ENCODE measurements around the gene ZNF692. TPM values are rescaled to one million over a fixed set of nuclear protein-coding genes. Genes with fewer than 3 reads are reported as not detected.

Gene ZNF692
- total and polyA plus RNA-seq, 2 of the 13 experiments (the other 11 are each of a cell fraction or from before 2014, with no cell fraction given): 27.3 to 45.8 TPM

DNA sequence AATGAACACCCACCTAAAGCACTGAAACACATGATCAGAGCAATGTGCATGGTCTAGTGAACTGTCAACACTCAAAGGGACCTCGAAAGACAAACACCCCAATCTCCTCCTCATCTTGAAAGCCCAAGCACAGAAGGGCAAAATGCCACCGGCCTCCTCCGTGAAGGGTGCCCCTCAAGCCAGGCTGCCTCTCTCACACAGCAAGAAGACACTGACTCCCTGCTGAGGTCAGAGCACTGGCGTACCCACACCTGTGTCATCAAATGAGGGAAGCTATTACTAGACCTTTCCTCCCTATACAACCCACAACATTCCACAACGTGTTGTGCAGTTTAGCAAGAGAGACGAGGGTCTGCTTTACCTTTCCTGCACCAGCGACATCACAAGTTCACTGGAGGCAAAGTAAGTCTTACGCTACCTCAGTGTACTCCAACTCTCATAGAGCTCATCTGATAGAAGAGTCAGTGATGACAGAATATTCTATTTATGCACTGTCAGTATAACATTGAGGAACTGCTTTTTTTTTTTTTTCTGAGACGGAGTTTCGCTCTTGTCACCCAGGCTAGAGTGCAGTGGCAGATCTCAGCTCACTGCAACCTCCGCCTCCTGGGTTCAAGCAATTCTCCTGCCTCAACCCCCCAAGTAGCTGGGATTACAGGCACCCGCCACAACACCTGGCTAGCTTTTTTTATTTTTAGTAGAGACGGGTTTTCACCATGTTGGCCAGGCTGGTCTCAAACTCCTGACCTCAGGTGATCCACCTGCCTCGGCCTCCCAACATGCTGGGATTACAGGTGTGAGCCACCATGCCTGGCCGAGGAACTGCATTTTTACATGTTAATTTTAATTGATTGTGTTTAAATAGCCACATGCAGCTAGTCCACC, 36.5 kb downstream of the ZNF692 start:
- DNase-seq (ENCODE audit: low spot score): no peak
- ChIA-PET POLR2A (interaction anchor here (0.8 to 1.4 kb wide), 3 partner anchors 16 to 37 kb away, joined by 3 to 4 read pairs (median 3); partner anchors contain the start of genes ZNF672 and ZNF692), CTCF (ENCODE audit: low intra/inter-chr PET ratio, low total read pairs) (no interaction called here)
- H2AFZ ChIP-seq (ENCODE audit: low read length): no peak overlapping the region
- H3K27ac ChIP-seq (ENCODE audit: extremely low read length, insufficient read depth, low read length): no peak overlapping the region
- H3K4me1 ChIP-seq (ENCODE audit: insufficient read depth, low read length): peaks cover 59% of the 10 kb centered on the region
- H4K20me1 ChIP-seq (ENCODE audit: insufficient read depth, low read length): no peaks in the 10 kb centered on the region
- H3K9me3 ChIP-seq (ENCODE audit: low read length): no peaks in the 10 kb centered on the region
- ATAC-seq: no peak
- H3K36me3 ChIP-seq (replicated peaks in 1 of 2; ENCODE audit: control insufficient read depth in 1 of 2, insufficient read depth in 2 of 2, low read length in 2 of 2): peaks cover 3 to 39% of the 10 kb centered on the region in 2 experiments
- no peak overlapping the region; the same call in 1 of the 2 replicates for H3K4me2 ChIP-seq (ENCODE audit: low read depth, low read length)
- in situ Hi-C loops (cut with HindIII; ENCODE audit: extremely low pct_ligation_motif_present, low pct_unique_long_range_greater_than_20kb) (no loop called here), intact Hi-C loops (cut with micrococcal nuclease; ENCODE audit: unreplicated experiment) (no loop called here)
- 96% methylated on average over 12 of the region's 15 CpGs for WGBS (ENCODE audit: low lambda C conversion rate)
- H3K27me3 ChIP-seq (ENCODE audit: control insufficient read depth in 1 of 2, insufficient read depth in 2 of 2, low read length in 2 of 2): no peaks in the 10 kb centered on the region; a peak in 1 of 5 replicates
- no peak overlapping the region for H3K4me3 ChIP-seq (replicated peaks in 1 of 3; ENCODE audit: insufficient read depth in 1 of 3, low read depth in 2 of 3, low read length in 3 of 3)
- BruUV-seq (replicated peaks): no TSS peak
- H3K9ac ChIP-seq (ENCODE audit: insufficient read depth, low read depth, low read length): 0 out of 2 replicates have a peak overlapping the region, but pooled peaks have one; percentile 0
- H3K79me2 ChIP-seq (ENCODE audit: insufficient read depth, low read length): peaks cover 43% of the 10 kb centered on the region
- no peak for FAIRE-seq
- TF ChIP-seq, protein P1, sequence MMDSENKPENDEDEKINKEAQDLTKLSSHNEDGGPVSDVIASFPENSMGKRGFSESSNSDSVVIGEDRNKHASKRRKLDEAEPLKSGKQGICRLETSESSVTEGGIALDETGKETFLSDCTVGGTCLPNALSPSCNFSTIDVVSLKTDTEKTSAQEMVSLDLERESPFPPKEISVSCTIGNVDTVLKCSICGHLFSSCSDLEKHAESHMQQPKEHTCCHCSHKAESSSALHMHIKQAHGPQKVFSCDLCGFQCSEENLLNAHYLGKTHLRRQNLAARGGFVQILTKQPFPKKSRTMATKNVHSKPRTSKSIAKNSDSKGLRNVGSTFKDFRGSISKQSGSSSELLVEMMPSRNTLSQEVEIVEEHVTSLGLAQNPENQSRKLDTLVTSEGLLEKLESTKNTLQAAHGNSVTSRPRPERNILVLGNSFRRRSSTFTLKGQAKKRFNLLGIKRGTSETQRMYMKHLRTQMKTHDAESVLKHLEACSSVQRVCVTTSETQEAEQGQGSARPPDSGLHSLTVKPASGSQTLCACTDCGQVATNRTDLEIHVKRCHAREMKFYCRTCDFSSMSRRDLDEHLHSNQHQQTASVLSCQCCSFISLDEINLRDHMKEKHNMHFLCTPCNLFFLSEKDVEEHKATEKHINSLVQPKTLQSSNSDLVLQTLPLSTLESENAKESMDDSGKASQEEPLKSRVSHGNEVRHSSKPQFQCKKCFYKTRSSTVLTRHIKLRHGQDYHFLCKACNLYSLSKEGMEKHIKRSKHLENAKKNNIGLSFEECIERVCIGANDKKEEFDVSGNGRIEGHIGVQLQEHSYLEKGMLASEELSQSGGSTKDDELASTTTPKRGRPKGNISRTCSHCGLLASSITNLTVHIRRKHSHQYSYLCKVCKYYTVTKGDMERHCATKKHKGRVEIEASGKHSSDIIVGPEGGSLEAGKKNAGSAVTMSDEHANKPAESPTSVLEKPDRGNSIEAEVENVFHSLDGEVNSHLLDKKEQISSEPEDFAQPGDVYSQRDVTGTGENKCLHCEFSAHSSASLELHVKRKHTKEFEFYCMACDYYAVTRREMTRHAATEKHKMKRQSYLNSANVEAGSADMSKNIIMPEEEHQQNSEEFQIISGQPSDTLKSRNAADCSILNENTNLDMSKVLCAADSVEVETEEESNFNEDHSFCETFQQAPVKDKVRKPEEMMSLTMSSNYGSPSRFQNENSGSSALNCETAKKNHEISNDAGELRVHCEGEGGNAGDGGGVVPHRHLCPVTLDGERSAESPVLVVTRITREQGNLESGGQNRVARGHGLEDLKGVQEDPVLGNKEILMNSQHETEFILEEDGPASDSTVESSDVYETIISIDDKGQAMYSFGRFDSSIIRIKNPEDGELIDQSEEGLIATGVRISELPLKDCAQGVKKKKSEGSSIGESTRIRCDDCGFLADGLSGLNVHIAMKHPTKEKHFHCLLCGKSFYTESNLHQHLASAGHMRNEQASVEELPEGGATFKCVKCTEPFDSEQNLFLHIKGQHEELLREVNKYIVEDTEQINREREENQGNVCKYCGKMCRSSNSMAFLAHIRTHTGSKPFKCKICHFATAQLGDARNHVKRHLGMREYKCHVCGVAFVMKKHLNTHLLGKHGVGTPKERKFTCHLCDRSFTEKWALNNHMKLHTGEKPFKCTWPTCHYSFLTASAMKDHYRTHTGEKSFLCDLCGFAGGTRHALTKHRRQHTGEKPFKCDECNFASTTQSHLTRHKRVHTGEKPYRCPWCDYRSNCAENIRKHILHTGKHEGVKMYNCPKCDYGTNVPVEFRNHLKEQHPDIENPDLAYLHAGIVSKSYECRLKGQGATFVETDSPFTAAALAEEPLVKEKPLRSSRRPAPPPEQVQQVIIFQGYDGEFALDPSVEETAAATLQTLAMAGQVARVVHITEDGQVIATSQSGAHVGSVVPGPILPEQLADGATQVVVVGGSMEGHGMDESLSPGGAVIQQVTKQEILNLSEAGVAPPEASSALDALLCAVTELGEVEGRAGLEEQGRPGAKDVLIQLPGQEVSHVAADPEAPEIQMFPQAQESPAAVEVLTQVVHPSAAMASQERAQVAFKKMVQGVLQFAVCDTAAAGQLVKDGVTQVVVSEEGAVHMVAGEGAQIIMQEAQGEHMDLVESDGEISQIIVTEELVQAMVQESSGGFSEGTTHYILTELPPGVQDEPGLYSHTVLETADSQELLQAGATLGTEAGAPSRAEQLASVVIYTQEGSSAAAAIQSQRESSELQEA (CRISPR knock-in tag; IDR thresholded peaks at IDR 0.05; ENCODE audit: not compliant biosample characterization): no peak
- TF ChIP-seq YEATS2 (CRISPR knock-in tag; IDR thresholded peaks at IDR 0.05; ENCODE audit: borderline replicate concordance) (no peak), NBN (conservative IDR thresholded peaks at IDR 0.05) (no peak), HOXA7 (CRISPR knock-in tag; IDR thresholded peaks at IDR 0.05) (no peak), CHCHD3 (CRISPR knock-in tag; IDR thresholded peaks at IDR 0.05) (no peak), ZBTB38 (CRISPR knock-in tag; IDR thresholded peaks at IDR 0.05) (no peak), NKX3-1 (CRISPR knock-in tag; IDR thresholded peaks at IDR 0.05) (no peak)
- TF ChIP-seq, protein P2, sequence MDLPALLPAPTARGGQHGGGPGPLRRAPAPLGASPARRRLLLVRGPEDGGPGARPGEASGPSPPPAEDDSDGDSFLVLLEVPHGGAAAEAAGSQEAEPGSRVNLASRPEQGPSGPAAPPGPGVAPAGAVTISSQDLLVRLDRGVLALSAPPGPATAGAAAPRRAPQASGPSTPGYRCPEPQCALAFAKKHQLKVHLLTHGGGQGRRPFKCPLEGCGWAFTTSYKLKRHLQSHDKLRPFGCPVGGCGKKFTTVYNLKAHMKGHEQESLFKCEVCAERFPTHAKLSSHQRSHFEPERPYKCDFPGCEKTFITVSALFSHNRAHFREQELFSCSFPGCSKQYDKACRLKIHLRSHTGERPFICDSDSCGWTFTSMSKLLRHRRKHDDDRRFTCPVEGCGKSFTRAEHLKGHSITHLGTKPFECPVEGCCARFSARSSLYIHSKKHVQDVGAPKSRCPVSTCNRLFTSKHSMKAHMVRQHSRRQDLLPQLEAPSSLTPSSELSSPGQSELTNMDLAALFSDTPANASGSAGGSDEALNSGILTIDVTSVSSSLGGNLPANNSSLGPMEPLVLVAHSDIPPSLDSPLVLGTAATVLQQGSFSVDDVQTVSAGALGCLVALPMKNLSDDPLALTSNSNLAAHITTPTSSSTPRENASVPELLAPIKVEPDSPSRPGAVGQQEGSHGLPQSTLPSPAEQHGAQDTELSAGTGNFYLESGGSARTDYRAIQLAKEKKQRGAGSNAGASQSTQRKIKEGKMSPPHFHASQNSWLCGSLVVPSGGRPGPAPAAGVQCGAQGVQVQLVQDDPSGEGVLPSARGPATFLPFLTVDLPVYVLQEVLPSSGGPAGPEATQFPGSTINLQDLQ (CRISPR knock-in tag; IDR thresholded peaks at IDR 0.05): no peak
- TF ChIP-seq, protein P3, sequence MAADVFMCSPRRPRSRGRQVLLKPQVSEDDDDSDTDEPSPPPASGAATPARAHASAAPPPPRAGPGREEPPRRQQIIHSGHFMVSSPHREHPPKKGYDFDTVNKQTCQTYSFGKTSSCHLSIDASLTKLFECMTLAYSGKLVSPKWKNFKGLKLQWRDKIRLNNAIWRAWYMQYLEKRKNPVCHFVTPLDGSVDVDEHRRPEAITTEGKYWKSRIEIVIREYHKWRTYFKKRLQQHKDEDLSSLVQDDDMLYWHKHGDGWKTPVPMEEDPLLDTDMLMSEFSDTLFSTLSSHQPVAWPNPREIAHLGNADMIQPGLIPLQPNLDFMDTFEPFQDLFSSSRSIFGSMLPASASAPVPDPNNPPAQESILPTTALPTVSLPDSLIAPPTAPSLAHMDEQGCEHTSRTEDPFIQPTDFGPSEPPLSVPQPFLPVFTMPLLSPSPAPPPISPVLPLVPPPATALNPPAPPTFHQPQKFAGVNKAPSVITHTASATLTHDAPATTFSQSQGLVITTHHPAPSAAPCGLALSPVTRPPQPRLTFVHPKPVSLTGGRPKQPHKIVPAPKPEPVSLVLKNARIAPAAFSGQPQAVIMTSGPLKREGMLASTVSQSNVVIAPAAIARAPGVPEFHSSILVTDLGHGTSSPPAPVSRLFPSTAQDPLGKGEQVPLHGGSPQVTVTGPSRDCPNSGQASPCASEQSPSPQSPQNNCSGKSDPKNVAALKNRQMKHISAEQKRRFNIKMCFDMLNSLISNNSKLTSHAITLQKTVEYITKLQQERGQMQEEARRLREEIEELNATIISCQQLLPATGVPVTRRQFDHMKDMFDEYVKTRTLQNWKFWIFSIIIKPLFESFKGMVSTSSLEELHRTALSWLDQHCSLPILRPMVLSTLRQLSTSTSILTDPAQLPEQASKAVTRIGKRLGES (CRISPR knock-in tag; IDR thresholded peaks at IDR 0.05; ENCODE audit: borderline replicate concordance): no peak

Measured in HepG2 (cell line).